Panc1 (cell line): ENCODE measurements around the gene DCUN1D2. TPM values are rescaled to one million over a fixed set of nuclear protein-coding genes. Genes with fewer than 3 reads are reported as not detected.

Experiments used
- ATAC-seq: fragments of 200-7000 bp; cut with Tn5 transposase; 2 replicates; pipeline ENCODE4 v1.9.1; 2020; ENCODE audit warnings: mild to moderate bottlenecking, moderate library complexity
- BruUV-seq: library from RNA; stranded (reverse); fragments of 400-500 nt; replicated peaks from 2 replicates; lab custom pipeline; 2021; lab: Mats Ljungman, UMichigan
- CTCF ChIA-PET: fragments of 300-600 bp; sonication (Branson Sonifier 250); formaldehyde crosslinking; loops from one replicate; lab custom pipeline; 2022; ENCODE audit warnings: antibody characterized with exemption; lab: Charles Lee
- POLR2A ChIA-PET: fragments of 300-600 bp; sonication (Branson Sonifier 250); formaldehyde crosslinking; loops from one replicate; lab custom pipeline; 2022; ENCODE audit warnings: antibody characterized with exemption; lab: Charles Lee
- DNase-seq: peaks from one replicate; pipeline ENCODE4 v3.0.0-alpha.2; 2010; ENCODE audit warnings: low read depth, low spot score
- H3K27ac ChIP-seq: 2 replicates; pipeline ENCODE4 v1.5.1; 2011; ENCODE audit warnings: mild to moderate bottlenecking, low read length, inconsistent platforms
- H3K27me3 ChIP-seq: fragments of 200-500 bp; sonication (Bioruptor generic); 2 replicates; pipeline ENCODE4 v1.6.0; 2014; ENCODE audit warnings: low read length, inconsistent platforms; ENCODE audit not compliant: control insufficient read depth, insufficient read depth
- H3K36me3 ChIP-seq: fragments of 200-500 bp; sonication (Bioruptor generic); 2 replicates; pipeline ENCODE4 v1.5.1; 2014; ENCODE audit warnings: inconsistent platforms, mild to moderate bottlenecking, low read length, moderate library complexity; ENCODE audit not compliant: control insufficient read depth, insufficient read depth
- H3K4me1 ChIP-seq: 2 replicates; pipeline ENCODE4 v1.5.1; 2011; ENCODE audit warnings: inconsistent platforms, mild to moderate bottlenecking, low read length, moderate library complexity; ENCODE audit not compliant: control insufficient read depth, insufficient read depth
- H3K4me3 ChIP-seq, 2 experiments: 2 replicates each; pipeline ENCODE4 v1.5.1; 2011 to 2012; ENCODE audit warnings: low read depth in 2 of 2, low read length in 2 of 2, mild to moderate bottlenecking in 2 of 2, inconsistent platforms in 1 of 2, moderate library complexity in 1 of 2
- H3K9me3 ChIP-seq: fragments of 200-500 bp; sonication (Bioruptor generic); 2 replicates; pipeline ENCODE4 v1.5.1; 2014; ENCODE audit warnings: low read depth, mild to moderate bottlenecking, inconsistent platforms, low read length, moderate library complexity; ENCODE audit not compliant: control insufficient read depth, insufficient read depth
- POLR2AphosphoS5 ChIP-seq: IDR thresholded peaks from 2 replicates; pipeline ENCODE4 v1.6.1; 2012; ENCODE audit warnings: mild to moderate bottlenecking, low read depth, low read length, moderate library complexity
- SIN3A ChIP-seq: IDR thresholded peaks from 2 replicates; pipeline ENCODE4 v1.6.1; 2012; ENCODE audit warnings: low read depth, mild to moderate bottlenecking, low read length, moderate library complexity, borderline replicate concordance; ENCODE audit not compliant: insufficient read depth
- TCF7L2 ChIP-seq: IDR thresholded peaks from 2 replicates; pipeline ENCODE4 v1.6.1; 2011; ENCODE audit warnings: mild to moderate bottlenecking, low read depth, low read length, inconsistent platforms
- in situ Hi-C: cut with HindIII; loops from 2 replicates; pipeline ENCODE4 v1.10.0; 2016; ENCODE audit warnings: low sequenced_read_pairs, low pct_unique_long_range_greater_than_20kb
- intact Hi-C: fragments of 100-400 bp; cut with micrococcal nuclease; formaldehyde crosslinking; loops from one replicate; pipeline ENCODE4 v1.10.0; 2022; ENCODE audit not compliant: unreplicated experiment
- total RNA-seq: library from RNA; stranded (reverse); gene quantifications from one replicate; pipeline ENCODE4 v1.2.1, GENCODE V29; 2021; ENCODE audit not compliant: unreplicated experiment
- TF ChIP-seq, protein P1 (sequence below), 2 experiments: IDR thresholded peaks; 2 replicates each; pipeline ENCODE4 v1.6.1; 2011 to 2012; ENCODE audit warnings: low read depth in 2 of 2, control low read depth in 1 of 2, low read length in 1 of 2, mild to moderate bottlenecking in 1 of 2, moderate library complexity in 1 of 2; ENCODE audit not compliant: insufficient read depth in 1 of 2
- TF ChIP-seq, protein P2 (sequence below): fragments of 450-650 bp; IDR thresholded peaks from 2 replicates; pipeline ENCODE4 v1.5.1; 2017; ENCODE audit warnings: mild to moderate bottlenecking

DCUN1D2 gene
- total RNA-seq, 1 experiment from 2014 or later, result 22.8 TPM

DNA sequence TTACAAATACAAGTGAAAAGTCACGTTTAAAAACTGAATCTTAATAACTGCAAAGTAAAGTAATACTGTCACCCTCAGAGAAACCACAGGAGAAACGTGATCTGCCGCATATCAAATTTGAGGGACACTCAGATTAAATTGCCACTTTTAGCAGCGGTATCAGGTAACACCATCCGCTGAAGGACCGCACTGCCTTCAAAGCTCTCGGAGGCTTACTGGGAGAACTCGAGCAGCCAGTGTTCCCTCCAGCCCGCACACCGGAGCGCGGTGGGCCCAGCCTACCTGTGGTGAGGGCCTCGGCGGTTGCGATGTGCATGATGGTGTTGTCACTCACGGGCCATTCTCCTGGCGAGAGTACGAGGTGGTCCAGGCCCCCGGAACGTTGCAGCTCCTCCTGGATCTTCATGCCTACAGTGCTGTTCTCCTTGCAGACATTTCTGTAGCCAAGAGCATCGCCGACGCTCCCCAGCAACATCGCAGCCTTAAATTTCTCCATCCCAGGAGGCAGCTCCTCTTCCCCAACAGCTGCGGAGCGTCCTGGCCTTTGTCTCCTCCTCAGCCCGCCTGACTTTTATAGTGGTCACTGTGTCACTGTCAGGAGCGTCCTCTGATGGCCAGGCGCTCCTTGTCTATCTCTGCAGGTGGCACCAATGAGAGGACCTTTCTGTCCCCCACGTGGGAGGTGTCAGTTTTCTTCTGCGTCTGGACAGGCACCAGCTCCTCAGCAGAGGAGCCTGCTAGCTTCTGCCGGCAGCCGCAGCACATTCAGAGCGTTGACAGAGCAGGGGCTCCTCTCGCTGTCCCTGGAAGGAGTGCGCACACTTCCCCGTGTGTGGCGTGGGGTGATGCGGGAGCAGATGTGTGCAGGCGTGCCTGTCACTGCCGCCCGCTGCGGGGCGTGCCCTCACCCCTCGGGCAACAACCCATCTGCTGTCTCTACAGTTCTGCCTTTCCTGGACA lies 37.3 kb downstream of the DCUN1D2 start, which contains the start of gene ADPRHL1:
Gene ADPRHL1, minus strand, starts transcription at position 547 of the 960 bp plus-strand sequence. Its CDS starts 51 bp downstream, at position 496.
- POLR2A ChIA-PET, result no interaction called here
- Histone ChIP-seq H3K4me1 (peaks cover 6% of the 10 kb centered on the region), H3K9me3 (no peaks in the 10 kb centered on the region), H3K27ac (no peak within 1 kb of the TSS), H3K27me3 (no peaks in the 10 kb centered on the region), H3K36me3 (peaks cover 4% of the 10 kb centered on the region), H3K4me3 (no peak within 1 kb of the TSS)
- BruUV-seq, result no TSS peak
- no peak for TF ChIP-seq POLR2AphosphoS5
- TF ChIP-seq SIN3A, result no peak
- TF ChIP-seq, protein P1, sequence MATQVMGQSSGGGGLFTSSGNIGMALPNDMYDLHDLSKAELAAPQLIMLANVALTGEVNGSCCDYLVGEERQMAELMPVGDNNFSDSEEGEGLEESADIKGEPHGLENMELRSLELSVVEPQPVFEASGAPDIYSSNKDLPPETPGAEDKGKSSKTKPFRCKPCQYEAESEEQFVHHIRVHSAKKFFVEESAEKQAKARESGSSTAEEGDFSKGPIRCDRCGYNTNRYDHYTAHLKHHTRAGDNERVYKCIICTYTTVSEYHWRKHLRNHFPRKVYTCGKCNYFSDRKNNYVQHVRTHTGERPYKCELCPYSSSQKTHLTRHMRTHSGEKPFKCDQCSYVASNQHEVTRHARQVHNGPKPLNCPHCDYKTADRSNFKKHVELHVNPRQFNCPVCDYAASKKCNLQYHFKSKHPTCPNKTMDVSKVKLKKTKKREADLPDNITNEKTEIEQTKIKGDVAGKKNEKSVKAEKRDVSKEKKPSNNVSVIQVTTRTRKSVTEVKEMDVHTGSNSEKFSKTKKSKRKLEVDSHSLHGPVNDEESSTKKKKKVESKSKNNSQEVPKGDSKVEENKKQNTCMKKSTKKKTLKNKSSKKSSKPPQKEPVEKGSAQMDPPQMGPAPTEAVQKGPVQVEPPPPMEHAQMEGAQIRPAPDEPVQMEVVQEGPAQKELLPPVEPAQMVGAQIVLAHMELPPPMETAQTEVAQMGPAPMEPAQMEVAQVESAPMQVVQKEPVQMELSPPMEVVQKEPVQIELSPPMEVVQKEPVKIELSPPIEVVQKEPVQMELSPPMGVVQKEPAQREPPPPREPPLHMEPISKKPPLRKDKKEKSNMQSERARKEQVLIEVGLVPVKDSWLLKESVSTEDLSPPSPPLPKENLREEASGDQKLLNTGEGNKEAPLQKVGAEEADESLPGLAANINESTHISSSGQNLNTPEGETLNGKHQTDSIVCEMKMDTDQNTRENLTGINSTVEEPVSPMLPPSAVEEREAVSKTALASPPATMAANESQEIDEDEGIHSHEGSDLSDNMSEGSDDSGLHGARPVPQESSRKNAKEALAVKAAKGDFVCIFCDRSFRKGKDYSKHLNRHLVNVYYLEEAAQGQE (IDR thresholded peaks at IDR 0.05; ENCODE audit: insufficient read depth in 1 of 2, low read depth in 2 of 2, low read length in 1 of 2), result no peak
- TF ChIP-seq, protein P2, sequence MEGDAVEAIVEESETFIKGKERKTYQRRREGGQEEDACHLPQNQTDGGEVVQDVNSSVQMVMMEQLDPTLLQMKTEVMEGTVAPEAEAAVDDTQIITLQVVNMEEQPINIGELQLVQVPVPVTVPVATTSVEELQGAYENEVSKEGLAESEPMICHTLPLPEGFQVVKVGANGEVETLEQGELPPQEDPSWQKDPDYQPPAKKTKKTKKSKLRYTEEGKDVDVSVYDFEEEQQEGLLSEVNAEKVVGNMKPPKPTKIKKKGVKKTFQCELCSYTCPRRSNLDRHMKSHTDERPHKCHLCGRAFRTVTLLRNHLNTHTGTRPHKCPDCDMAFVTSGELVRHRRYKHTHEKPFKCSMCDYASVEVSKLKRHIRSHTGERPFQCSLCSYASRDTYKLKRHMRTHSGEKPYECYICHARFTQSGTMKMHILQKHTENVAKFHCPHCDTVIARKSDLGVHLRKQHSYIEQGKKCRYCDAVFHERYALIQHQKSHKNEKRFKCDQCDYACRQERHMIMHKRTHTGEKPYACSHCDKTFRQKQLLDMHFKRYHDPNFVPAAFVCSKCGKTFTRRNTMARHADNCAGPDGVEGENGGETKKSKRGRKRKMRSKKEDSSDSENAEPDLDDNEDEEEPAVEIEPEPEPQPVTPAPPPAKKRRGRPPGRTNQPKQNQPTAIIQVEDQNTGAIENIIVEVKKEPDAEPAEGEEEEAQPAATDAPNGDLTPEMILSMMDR, result no peak
- no peak for TF ChIP-seq TCF7L2
- intact Hi-C loops, result no loop called here
- ATAC-seq (no peak), DNase-seq (no peak)
- in situ Hi-C loops, result no loop called here
- CTCF ChIA-PET, result no interaction called here

DNA sequence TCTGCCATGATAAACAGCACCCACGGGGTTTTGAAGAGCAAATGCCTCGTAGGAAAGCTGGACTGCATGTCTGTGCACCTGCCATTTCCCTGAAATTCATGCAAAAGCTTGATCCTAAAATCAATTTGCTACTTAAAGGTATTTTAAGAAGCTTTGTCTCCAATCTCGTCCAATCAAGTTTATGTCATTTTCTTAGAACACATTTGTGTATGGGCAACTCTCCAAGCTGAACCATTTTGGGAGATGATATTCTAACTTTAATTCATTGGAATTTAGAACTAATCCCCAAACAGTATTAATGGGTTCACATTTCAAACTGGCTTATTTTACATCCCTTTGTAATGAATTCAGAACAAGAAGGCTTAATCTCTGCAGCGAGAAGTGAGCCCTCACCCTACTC lies 38.0 kb downstream of the DCUN1D2 start:
- CTCF ChIA-PET, result interaction anchor here (0.6 kb wide), 1 partner anchor 181 kb away, joined by 3 read pairs; no protein-coding TSS in a partner anchor
- in situ Hi-C loops, result no loop called here
- Histone ChIP-seq H3K36me3 (peaks cover 4% of the 10 kb centered on the region), H3K9me3 (no peaks in the 10 kb centered on the region), H3K4me1 (peaks cover 6% of the 10 kb centered on the region), H3K4me3 (no peak overlapping the region), H3K27me3 (no peaks in the 10 kb centered on the region), H3K27ac (no peak overlapping the region)
- intact Hi-C loops, result no loop called here
- TF ChIP-seq POLR2AphosphoS5 (no peak), SIN3A (no peak), TCF7L2 (no peak)
- TF ChIP-seq, protein P2, result no peak
- TF ChIP-seq, protein P1 (IDR thresholded peaks at IDR 0.05; ENCODE audit: insufficient read depth in 1 of 2, low read depth in 2 of 2, low read length in 1 of 2), result no peak
- no TSS peak for BruUV-seq
- POLR2A ChIA-PET, result no interaction called here
- ATAC-seq, result no peak
- DNase-seq, result no peak
